Left ventricle myocardium inferior (tissue), 1 donor: ENCODE results near the gene MAP3K5. TPM values are rescaled to one million over a fixed set of nuclear protein-coding genes. Genes with fewer than 3 reads are reported as not detected.

Experiments used
- DNase-seq: peaks from one replicate; pipeline ENCODE4 v3.0.0-alpha.2; 2020
- H3K27ac ChIP-seq: fragments of 200-600 bp; replicated peaks from 2 replicates; pipeline ENCODE4 v1.8.0; 2021
- H3K27me3 ChIP-seq: fragments of 200-600 bp; 2 replicates; pipeline ENCODE4 v1.8.0; 2021; ENCODE audit warnings: low read depth
- H3K36me3 ChIP-seq: fragments of 200-600 bp; 2 replicates; pipeline ENCODE4 v1.8.0; 2021
- H3K4me1 ChIP-seq: fragments of 200-600 bp; 2 replicates; pipeline ENCODE4 v1.8.0; 2021
- H3K4me3 ChIP-seq: fragments of 200-600 bp; 2 replicates; pipeline ENCODE4 v1.8.0; 2021; ENCODE audit warnings: mild to moderate bottlenecking, moderate library complexity
- H3K9me3 ChIP-seq: fragments of 200-600 bp; replicated peaks from 2 replicates; pipeline ENCODE4 v1.8.0; 2021
- intact Hi-C: fragments of 100-400 bp; cut with micrococcal nuclease; formaldehyde crosslinking; loops from one replicate; pipeline ENCODE4 v1.11.0; 2022
- total RNA-seq: library from RNA; stranded (reverse); fragmentation: NEBNext Ultra II Directional; extraction: Animal tissue kit (Norgen Biotek cat#: 25700); gene quantifications from one replicate; pipeline ENCODE4 v1.2.1, GENCODE V29; 2021
- TF ChIP-seq, protein P1 (sequence below): fragments of 200-600 bp; IDR thresholded peaks from 2 replicates; pipeline ENCODE4 v1.8.0; 2021; ENCODE audit warnings: antibody characterized with exemption, mild to moderate bottlenecking, borderline replicate concordance
- donor health status: DM: no; HTN: yes; CAD: no; lungs with severe emphysema.

MAP3K5 gene
- total RNA-seq, 1 donor from 2014 or later, result 44.1 TPM

- intact Hi-C loops, result no loop called here
- H3K9me3 ChIP-seq, result no peaks in the 10 kb centered on the region
- H3K4me3 ChIP-seq, result no peak overlapping the region
- peaks cover 5% of the 10 kb centered on the region for H3K27me3 ChIP-seq
- TF ChIP-seq, protein P1, sequence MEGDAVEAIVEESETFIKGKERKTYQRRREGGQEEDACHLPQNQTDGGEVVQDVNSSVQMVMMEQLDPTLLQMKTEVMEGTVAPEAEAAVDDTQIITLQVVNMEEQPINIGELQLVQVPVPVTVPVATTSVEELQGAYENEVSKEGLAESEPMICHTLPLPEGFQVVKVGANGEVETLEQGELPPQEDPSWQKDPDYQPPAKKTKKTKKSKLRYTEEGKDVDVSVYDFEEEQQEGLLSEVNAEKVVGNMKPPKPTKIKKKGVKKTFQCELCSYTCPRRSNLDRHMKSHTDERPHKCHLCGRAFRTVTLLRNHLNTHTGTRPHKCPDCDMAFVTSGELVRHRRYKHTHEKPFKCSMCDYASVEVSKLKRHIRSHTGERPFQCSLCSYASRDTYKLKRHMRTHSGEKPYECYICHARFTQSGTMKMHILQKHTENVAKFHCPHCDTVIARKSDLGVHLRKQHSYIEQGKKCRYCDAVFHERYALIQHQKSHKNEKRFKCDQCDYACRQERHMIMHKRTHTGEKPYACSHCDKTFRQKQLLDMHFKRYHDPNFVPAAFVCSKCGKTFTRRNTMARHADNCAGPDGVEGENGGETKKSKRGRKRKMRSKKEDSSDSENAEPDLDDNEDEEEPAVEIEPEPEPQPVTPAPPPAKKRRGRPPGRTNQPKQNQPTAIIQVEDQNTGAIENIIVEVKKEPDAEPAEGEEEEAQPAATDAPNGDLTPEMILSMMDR, result no peak
- H3K36me3 ChIP-seq, result no peaks in the 10 kb centered on the region
- peaks cover 8% of the 10 kb centered on the region for H3K4me1 ChIP-seq
- H3K27ac ChIP-seq, result no peak overlapping the region
- DNase-seq, result no peak
Observed at GRCh38 chr6:136526937-136527336, 265.3 kb downstream of the MAP3K5 start.

DNA sequence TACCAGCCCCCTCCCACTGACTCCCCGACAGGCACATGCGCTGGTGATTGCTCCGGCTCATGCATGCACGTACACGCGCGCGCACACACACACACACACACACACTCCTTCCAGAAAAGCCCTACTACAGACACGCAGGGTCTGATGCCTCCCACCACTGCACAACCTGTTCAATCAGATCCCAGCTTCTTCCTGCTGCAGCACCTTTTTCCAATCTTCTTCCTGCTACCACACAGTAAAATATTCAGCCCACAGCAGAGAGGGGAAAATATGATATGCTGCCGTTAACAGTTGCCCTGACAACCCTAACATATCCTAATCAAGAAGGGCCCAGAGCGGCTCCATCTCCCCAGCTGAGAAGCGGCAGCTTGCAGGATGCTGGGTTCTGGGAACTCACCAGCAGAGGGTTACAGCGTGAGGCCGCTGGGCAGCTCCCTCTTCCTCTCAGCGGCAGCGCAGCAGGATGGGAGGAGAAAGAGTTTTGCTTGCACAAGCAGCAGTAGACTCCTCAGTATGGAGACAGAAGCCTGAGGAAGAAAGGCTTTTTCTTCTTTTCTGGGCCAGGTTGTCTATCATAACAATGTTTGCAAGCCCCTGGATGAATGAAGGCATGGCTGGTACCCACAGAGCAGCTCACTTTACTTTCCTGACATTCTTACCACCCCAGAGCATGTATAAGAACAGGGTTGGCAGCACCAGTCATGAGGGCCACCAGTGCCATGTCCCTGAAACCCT lies 265.9 kb downstream of the MAP3K5 start:
- intact Hi-C loops, result no loop called here
- Histone ChIP-seq H3K4me3 (no peak overlapping the region), H3K27me3 (peaks cover 5% of the 10 kb centered on the region), H3K9me3 (no peaks in the 10 kb centered on the region), H3K36me3 (no peaks in the 10 kb centered on the region), H3K4me1 (peaks cover 8% of the 10 kb centered on the region), H3K27ac (no peak overlapping the region)
- TF ChIP-seq, protein P1, result peak; percentile 44
- DNase-seq, result peak; percentile 22

GRCh38 chr6:136525586-136526195 lies 266.6 kb downstream of the MAP3K5 start:
- Histone ChIP-seq H3K4me3 (no peak overlapping the region), H3K27ac (no peak overlapping the region), H3K27me3 (peaks cover 5% of the 10 kb centered on the region), H3K9me3 (no peaks in the 10 kb centered on the region), H3K36me3 (no peaks in the 10 kb centered on the region), H3K4me1 (peaks cover 8% of the 10 kb centered on the region)
- no peak for DNase-seq
- intact Hi-C loops, result no loop called here
- TF ChIP-seq, protein P1, result no peak

- TF ChIP-seq, protein P1, result no peak
- H3K4me3 ChIP-seq, result no peak overlapping the region
- intact Hi-C loops, result no loop called here
Observed at GRCh38 chr6:136524936-136525413, 267.3 kb downstream of the MAP3K5 start.

GRCh38 chr6:136524339-136524935 lies 267.8 kb downstream of the MAP3K5 start:
- H3K27ac ChIP-seq, result no peak overlapping the region
- TF ChIP-seq, protein P1, result no peak
- H3K9me3 ChIP-seq, result no peaks in the 10 kb centered on the region
- no peak for DNase-seq
- H3K36me3 ChIP-seq, result no peaks in the 10 kb centered on the region
- H3K4me3 ChIP-seq, result no peak overlapping the region
- intact Hi-C loops, result no loop called here
- peaks cover 9% of the 10 kb centered on the region for H3K27me3 ChIP-seq
- peaks cover 8% of the 10 kb centered on the region for H3K4me1 ChIP-seq

More at GRCh38 chr6:136524936-136525413, 267.3 kb downstream of the MAP3K5 start:
- Histone ChIP-seq H3K27ac (no peak overlapping the region), H3K27me3 (peaks cover 5% of the 10 kb centered on the region), H3K4me1 (peaks cover 8% of the 10 kb centered on the region), H3K9me3 (no peaks in the 10 kb centered on the region), H3K36me3 (no peaks in the 10 kb centered on the region)
- DNase-seq, result no peak
